Cardiac fibroblast (primary cell): ENCODE measurements around the gene C19orf25.

Source experiments
- DNase-seq, 2 donors: peaks; one replicate each; pipeline versions ENCODE4 v3.0.0 to v3.0.0-alpha.2; 2010; ENCODE audit warnings: low read depth in 2 of 2
- H3K4me3 ChIP-seq, 2 donors: replicated peaks in 1 of 2; 1 replicate in 1 of 2; 2 replicates in 1 of 2; pipeline ENCODE4 v1.5.1; 2011; ENCODE audit warnings: low read depth in 2 of 2, low read length in 2 of 2, mild to moderate bottlenecking in 2 of 2, moderate library complexity in 1 of 2
- TF ChIP-seq, protein P1 (sequence below): IDR thresholded peaks from one replicate; pipeline ENCODE4 v1.5.1; 2011; ENCODE audit warnings: low read depth, mild to moderate bottlenecking, low read length, inconsistent platforms

C19orf25 gene

DNA sequence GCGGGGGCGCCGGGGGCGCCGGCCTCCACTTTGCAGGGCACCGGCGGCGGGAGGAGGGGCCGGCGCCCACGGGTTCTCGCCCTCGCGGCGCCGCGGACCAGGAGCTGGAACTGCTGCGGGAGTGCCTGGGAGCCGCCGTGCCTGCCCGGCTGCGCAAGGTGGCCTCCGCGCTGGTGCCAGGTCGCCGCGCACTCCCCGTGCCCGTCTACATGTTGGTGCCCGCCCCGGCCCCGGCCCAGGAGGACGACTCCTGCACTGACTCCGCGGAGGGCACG, 11.9 kb downstream of the C19orf25 start:
- TF ChIP-seq, protein P1, sequence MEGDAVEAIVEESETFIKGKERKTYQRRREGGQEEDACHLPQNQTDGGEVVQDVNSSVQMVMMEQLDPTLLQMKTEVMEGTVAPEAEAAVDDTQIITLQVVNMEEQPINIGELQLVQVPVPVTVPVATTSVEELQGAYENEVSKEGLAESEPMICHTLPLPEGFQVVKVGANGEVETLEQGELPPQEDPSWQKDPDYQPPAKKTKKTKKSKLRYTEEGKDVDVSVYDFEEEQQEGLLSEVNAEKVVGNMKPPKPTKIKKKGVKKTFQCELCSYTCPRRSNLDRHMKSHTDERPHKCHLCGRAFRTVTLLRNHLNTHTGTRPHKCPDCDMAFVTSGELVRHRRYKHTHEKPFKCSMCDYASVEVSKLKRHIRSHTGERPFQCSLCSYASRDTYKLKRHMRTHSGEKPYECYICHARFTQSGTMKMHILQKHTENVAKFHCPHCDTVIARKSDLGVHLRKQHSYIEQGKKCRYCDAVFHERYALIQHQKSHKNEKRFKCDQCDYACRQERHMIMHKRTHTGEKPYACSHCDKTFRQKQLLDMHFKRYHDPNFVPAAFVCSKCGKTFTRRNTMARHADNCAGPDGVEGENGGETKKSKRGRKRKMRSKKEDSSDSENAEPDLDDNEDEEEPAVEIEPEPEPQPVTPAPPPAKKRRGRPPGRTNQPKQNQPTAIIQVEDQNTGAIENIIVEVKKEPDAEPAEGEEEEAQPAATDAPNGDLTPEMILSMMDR: no peak
- DNase-seq: no peak
- no peak overlapping the region for H3K4me3 ChIP-seq

DNA sequence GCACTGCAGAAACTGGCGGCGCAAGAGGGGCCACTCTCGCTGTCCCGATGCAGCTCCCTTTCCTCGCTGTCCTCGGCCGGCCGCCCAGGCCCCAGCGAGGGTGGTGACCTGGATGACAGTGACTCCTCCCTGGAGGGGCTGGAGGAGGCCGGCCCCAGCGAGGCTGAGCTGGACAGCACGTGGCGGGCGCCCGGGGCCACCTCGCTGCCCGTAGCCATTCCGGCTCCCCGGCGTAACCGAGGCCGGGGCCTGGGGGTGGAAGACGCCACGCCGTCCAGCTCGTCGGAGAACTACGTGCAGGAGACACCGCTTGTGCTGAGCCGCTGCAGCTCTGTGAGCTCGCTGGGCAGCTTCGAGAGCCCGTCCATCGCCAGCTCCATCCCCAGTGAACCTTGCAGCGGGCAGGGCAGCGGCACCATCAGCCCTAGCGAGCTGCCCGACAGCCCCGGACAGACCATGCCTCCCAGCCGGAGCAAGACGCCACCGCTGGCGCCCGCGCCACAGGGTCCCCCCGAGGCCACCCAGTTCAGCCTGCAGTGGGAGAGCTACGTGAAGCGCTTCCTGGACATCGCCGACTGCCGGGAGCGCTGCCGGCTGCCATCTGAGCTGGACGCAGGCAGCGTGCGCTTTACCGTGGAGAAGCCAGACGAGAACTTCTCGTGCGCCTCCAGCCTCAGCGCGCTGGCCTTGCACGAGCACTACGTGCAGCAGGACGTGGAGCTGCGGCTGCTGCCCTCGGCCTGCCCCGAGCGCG, 12.4 kb downstream of the C19orf25 start:
- TF ChIP-seq, protein P1: no peak
- no peak for DNase-seq
- H3K4me3 ChIP-seq: no peak overlapping the region

DNA sequence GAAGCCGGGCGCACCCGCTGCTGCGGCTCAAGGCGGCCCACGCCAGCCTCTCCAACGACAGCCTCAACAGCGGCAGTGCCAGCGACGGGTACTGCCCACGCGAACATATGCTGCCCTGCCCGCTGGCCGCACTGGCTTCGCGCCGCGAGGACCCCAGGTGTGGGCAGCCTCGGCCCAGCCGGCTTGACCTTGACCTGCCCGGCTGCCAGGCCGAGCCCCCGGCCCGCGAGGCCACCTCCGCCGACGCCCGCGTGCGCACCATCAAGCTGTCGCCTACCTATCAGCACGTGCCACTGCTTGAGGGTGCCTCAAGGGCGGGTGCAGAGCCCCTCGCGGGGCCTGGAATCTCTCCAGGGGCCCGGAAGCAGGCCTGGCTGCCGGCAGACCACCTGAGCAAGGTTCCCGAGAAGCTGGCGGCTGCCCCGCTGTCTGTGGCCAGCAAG, 13.0 kb downstream of the C19orf25 start:
- H3K4me3 ChIP-seq: no peak overlapping the region
- no peak for DNase-seq
- TF ChIP-seq, protein P1: no peak

DNA sequence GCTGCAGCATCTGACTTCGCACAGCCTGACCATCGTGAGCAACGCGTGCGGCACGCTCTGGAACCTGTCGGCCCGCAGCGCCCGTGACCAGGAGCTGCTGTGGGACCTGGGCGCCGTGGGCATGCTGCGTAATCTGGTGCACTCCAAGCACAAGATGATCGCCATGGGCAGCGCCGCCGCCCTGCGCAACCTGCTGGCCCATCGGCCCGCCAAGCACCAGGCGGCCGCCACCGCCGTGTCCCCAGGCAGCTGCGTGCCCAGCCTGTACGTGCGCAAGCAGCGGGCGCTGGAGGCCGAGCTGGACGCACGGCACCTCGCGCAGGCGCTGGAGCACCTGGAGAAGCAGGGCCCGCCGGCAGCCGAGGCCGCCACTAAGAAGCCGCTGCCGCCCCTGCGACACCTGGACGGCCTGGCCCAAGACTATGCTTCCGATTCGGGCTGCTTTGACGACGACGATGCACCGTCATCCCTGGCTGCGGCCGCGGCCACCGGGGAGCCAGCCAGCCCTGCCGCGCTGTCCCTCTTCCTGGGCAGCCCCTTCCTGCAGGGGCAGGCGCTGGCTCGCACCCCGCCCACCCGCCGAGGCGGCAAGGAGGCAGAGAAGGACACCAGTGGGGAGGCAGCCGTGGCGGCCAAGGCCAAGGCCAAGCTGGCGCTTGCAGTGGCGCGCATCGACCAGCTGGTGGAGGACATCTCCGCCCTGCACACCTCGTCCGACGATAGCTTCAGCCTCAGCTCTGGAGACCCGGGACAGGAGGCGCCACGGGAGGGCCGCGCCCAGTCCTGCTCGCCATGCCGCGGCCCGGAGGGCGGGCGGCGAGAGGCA, 13.6 kb downstream of the C19orf25 start:
- no peak overlapping the region for H3K4me3 ChIP-seq
- TF ChIP-seq, protein P1: peak; percentile 49
- DNase-seq: peak; percentile 51 to 59

DNA sequence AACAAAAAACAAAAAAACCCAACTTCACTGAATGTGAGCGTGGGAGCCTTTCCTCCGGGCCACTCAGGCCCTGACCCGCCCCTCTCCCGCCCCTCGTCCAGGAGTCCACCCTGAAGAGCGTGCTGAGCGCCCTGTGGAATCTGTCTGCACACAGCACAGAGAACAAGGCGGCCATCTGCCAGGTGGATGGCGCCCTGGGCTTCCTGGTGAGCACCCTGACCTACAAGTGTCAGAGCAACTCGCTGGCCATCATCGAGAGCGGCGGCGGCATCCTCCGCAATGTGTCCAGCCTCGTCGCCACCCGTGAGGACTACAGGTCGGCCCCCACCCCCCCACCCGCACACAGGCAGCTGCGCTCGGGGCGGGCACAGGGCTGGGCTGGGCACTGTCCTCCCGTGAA, 17.2 kb downstream of the C19orf25 start:
- no peak for DNase-seq
- TF ChIP-seq, protein P1: no peak
- no peak overlapping the region for H3K4me3 ChIP-seq

DNA sequence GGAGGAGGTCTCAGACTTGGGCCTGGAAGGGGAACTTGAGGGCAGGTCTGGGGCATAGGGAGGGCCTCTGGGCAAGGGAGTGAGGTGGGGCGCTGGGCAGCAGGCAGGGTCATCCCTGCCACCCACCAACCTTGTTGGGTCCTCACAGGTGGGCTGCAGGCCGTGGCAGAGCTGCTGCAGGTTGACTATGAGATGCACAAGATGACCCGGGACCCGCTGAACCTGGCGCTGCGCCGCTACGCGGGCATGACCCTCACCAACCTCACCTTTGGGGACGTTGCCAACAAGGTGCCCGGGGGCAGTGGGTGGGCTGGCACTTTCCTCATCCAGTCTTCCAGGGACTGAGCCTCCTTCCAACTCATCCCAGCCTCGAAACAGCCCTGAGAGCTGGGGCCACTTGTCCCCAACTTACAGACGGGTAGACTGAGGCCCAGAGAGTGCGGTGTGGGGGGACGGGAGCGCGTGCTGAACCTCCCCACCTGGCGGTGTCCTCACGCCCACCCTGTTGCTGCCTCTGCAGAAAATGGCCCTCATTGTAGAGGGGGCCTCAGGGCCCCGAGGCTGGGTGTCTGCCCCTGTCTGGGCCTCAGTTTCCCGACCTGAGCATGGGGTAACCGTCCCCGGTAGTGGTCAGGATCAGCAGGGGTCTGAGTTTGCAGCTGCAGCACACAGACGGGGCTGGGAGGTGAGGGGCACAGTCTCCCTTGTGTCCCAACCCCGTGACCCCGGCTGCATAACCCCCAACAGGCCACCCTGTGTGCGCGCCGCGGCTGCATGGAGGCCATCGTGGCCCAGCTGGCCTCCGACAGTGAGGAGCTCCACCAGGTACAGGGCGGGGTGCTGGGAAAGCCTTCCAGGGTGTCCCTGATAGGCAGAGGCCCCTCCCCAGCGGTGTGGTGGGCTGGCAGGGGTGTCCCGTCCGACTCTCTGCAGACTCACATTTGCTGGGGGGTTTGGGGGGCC, 18.7 kb downstream of the C19orf25 start:
- TF ChIP-seq, protein P1: no peak
- H3K4me3 ChIP-seq: no peak overlapping the region
- DNase-seq: no peak
